Esophagus squamous epithelium (tissue), 4 donors: Measurements from ENCODE around the gene RNF220.

ENCODE experiments used
- POLR2A ChIP-seq, 4 donors: fragments of 450-650 bp; IDR thresholded peaks; one replicate each; pipeline ENCODE4 v1.6.1; 2017; ENCODE audit warnings: antibody characterized with exemption in 4 of 4, mild to moderate bottlenecking in 4 of 4, moderate library complexity in 3 of 4
- TF ChIP-seq, protein P1 (sequence below), 6 experiments: fragments of 450-650 bp in 4 of 6; fragments of 200-600 bp in 2 of 6; sonication (generic) in 2 of 6; IDR thresholded peaks; one replicate each; pipeline ENCODE4 v1.5.1; 2016 to 2019; ENCODE audit warnings: antibody characterized with exemption in 6 of 6, mild to moderate bottlenecking in 4 of 6, moderate library complexity in 4 of 6

DNA sequence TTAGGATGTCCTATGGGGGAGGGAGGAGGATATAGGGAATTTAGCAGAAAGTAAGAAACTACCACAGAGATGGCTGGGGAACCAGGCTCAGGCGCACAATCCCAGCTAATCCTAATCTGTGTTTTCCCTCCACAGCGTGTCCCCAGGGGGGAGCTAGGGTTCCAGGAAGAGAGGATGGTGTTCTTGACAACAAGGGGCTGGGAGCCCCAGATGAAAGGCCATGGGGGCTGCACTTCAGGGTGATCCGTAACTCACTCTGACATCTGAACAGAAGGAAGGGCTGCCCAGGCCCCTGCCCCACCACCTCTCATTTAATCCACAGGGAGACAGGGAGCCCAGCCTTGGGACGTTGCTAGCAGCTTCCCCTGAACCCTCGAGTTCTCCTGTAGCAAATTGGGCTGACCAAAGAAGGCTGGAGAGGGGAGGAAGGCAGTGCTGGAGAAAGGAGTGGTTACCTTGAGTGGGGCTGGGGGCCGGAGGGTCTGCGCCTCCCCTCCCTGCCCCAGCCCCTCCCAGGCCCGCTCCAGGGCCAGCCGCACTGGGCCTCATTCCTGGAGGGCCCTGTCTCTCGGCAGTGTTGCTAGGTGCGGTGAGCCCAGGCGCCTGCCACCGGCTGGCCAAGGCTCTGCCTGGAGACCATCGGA, 137.5 kb downstream of the RNF220 start:
- TF ChIP-seq, protein P1, sequence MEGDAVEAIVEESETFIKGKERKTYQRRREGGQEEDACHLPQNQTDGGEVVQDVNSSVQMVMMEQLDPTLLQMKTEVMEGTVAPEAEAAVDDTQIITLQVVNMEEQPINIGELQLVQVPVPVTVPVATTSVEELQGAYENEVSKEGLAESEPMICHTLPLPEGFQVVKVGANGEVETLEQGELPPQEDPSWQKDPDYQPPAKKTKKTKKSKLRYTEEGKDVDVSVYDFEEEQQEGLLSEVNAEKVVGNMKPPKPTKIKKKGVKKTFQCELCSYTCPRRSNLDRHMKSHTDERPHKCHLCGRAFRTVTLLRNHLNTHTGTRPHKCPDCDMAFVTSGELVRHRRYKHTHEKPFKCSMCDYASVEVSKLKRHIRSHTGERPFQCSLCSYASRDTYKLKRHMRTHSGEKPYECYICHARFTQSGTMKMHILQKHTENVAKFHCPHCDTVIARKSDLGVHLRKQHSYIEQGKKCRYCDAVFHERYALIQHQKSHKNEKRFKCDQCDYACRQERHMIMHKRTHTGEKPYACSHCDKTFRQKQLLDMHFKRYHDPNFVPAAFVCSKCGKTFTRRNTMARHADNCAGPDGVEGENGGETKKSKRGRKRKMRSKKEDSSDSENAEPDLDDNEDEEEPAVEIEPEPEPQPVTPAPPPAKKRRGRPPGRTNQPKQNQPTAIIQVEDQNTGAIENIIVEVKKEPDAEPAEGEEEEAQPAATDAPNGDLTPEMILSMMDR (IDR thresholded peaks at IDR 0.05): no peak
- TF ChIP-seq POLR2A (IDR thresholded peaks at IDR 0.05): no peak
